NCI-H2107 treated with DMSO at 0.1 percent for 48 hours (cell line): ENCODE data around the gene ITGA11.
"Not testable (repeated sequence)": the region's sequence is repeated elsewhere in the genome, so short reads cannot be mapped to it uniquely, and the experiment has no call there.

ENCODE experiments used
- DNase-seq: peaks from one replicate; lab custom pipeline; 2025; ENCODE audit not compliant: unreplicated experiment; lab: John Stamatoyannopoulos, UW

The ITGA11 gene

DNA sequence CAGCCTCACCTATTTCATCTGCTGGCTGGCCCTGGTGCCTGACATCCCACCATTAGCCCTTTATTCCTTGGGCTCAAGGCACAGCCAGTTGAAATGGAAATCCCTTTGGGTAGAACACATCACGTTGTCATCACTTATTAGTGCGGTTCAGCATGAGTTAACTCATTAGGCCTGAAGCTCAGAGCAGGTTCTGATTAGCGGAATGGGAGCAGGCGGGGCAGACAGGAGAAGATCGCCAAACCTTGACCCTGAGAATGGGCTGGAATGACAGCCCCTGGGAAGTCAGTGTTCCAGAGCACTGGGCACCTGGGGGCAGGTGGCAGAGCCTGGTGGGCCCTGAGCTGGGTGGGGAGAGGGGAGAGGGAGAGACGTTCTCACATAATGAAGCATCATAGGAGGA lies 5.8 kb downstream of the ITGA11 start:
- DNase-seq, result no peak

DNA sequence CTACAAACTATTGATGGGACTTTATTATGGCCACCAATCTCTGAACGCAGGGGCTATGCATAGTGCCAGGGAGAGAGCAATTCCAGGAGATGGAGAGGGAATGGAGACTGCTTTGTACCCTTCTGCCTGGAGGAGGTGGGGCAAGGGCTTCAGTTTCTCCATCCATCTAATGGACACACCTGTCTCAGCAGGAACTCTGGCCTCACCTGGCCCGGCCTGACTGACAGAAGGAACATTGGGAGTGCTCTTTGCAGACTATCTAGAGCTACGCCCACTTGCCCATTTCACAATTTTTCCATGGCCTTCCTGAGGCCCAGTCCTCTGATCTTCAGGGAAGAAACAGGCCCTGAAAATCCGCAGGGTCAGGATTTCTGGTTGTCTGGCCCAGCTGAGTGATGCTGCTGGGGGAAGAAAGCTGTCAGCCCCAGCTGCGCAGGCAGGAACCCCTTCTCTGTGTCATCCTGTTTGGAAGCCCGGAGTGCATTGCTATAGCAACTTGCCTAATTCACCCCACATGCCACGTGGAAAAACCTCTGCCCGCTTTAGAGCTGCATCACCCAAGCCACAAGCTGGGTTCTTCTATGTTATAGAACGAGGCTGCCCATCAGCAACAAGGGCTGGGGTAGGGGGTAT lies 6.4 kb downstream of the ITGA11 start:
- no peak for DNase-seq

DNA sequence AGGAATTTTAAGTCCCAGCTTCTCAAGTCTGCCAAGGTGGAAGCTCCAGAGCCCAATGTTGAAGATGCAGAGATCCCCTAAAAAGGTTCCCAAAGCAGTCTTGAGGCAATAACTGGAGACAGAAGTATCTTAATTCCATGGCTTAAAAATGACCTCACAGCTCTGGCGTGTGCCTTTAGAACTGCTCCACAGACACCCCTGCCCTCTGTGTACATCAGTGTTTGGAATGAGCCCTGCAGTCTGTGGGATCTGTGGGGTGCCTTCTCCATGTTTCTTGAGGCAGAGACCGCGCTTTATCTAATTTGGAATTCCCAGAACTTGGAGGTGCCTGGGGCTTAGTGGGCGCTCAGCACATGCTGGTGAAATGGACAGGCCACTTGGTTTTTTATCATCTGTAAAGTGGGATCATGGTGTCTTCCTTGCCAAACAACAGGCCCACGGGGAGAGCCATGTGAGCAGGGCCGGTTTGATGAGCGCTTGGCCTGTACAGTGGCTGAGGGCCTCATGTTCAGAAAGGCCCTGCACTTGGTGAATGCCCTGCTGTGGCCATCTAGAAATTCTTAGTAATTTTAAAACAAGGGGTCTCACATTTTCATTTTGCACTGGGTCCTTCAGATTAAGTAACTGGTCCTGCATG lies 7.1 kb downstream of the ITGA11 start:
- no peak for DNase-seq

DNA sequence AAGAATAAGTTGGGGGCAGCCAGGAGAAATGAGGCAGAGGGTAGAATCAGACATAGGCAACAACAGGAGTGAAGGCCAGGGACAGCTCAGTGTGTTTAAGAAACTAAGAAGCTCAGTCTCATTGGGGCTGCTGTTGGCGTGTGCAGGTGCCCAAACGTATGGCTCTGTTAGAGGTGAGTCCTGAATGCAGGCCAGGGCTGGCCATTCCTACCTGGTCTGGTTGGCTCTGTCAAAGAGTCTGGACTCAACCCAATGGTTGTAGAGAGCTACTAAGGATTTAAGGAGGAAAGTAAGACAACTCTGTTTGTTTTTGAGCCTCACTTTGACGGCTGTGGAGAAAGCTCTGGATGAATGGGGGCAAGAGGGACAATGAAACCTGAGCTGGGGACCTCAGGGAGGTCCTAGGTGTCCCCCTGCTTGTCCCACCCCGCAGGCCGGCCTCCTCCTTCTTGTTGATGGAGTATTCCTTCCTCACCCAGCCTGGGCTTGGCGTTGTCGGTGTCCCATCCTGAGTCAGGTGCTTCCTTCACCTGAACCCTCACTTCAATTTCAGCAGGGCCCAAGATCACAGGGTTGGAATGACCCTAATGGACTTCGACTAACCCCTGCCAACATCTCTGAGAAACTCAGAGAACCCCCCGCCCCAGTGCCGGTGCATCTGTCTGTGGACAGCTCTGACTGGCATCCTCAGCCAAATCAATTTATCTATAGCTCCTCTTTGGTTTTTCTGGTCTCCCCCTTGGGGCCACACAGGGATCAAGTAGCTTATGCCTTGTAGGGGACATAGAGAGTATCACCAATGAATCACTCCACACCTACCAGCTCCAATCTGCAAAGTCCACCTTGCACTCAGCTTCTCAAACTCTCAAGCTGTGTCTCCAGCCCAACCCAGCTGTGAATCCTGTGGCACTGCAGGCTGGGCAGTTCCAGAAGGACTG lies 8.3 kb downstream of the ITGA11 start:
- no peak for DNase-seq

DNA sequence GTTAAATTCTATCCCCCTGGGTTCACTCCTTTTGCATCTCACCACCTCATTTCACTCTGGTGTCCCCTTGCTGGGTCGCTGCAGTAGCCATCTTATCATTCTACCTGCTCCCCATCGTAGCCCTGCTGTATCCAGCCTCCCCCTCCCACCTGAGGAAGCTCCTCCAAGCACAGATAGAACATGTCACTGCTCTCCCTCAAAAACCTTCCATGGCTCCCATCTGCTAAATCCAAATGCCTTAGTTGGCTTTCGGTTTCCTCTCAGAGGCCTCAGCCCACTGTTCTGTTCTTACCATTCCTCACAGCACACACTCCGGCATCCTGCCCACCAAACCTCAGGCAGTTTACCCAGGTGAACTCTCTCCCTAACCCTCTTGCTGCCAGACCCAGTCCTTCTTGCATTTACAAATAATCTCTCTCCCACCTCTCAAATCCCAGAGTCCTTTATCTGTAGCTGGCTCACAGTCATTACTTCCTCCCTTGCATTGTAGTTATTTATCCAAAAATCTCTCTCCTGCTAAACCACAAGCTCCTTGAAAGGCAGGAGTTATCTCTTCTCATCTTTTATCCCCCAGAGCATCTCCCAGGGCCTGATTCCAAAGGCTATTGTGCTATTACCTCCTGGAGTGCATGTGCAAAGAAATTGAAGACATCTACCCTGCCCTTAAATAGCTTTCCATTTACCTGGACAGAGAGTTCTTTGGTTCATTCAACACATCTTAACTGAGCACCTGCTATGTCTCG lies 9.4 kb downstream of the ITGA11 start:
- not testable (repeated sequence) for DNase-seq

DNA sequence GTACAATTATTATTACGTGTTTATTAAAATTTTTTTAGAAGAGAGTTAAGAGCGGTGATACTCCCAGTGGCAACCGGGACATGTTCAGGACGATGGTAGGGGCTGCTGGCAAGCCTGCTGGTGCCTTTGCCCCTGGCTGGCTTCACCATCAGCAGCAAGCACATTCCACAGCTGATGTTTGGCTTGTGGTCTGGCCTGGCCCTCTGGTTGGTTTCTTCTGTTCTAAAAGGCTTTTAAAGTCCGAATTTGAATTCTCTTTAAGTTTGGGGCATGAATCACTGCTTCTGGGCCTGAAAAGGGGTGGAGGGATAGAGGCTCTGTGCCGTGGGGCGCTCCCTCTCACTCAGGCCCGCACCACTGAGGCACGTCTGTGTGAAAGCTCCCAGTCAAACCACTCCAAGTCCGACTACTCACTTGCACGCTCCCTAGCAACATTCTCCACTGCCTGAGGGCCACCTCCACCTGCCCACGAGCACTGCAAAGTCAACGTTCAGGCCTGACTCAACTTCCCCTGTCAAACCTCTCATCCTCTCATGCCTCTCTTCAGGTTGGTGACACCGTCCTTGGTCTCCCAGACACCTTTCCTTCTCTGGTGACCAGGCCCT lies 10.1 kb downstream of the ITGA11 start:
- DNase-seq, result no peak

DNA sequence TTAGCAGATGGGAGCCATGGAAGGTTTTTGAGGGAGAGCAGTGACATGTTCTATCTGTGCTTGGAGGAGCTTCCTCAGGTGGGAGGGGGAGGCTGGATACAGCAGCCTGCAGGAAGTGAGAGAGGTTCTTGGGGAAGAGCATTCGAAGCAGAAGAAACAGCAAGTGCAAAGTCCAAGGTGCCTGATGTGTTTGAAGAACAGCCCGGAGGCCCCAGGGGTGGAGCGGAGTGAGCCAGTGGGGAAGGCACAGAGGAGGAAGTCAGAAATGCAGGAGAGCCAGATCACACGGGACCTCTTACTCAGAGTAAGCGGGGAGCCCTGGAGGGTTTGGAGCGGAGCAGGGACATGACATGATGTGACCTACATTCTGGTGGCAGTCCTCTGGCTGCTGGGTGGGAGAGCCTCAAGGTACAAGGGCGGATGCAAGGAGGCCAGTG lies 10.8 kb downstream of the ITGA11 start:
- no peak for DNase-seq

DNA sequence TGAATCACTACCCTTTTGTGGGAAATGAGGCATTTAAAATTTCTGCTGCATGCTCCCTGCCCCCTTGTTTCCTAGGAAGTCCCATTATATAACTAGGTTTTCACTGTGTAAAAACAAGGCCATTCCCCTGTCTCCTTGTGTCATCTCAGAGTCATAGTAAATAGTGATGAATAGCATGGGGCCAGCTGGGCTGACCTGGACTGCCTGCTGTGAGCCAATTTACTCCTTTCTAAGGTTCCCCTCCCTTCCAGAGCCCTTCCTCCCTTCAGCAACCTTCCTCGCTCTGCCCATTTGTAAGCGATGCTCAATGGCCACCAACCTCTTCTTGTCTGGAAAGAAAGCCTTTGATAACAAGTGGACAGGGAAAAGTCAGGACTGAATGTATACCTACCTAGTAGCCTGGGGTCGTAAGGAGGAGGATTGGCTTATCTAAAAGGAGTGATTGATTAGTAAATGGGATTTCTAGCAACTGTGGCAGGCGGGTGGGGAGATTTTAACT lies 11.7 kb downstream of the ITGA11 start:
- no peak for DNase-seq

DNA sequence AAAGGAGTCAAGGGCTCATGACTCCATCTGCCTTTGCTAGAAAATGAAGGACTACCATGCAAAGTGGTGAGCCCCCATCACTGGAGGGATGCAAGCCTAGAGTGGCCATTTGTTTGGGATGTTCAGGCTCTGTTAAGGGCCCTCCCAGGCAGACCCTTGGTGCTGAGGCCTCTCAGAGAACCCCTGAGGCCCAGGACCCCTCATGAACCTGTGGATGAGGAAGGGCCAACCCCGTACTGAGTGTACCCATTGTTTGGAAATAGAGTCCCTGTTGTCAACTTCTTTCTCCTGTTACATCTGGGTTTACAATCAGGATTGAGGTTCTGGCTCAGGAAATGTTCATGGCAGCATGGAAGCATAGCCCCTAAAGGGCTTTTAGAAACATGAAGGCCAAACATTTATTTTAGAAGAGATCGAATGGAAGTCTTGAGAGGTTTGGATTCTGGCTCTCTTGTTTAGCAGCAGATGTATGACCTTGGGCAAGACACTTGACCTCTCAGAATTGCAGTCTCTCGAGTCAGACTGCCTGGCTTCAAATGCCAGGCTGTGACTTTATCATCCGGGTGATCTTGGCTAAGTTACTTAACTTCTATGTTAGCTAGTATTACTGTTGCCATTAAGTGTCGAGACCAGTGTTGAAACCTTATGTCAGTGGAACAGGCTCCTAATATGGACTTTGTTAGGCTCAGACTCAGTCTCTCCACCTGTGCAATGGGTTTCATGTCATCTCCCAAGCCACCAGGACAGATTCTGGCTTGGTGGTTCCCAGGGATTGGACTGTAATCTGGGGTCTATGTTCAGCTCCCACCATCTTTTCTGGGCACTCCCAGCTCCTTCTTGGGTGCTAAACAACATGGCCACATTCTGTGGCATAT lies 12.4 kb downstream of the ITGA11 start:
- no peak for DNase-seq

DNA sequence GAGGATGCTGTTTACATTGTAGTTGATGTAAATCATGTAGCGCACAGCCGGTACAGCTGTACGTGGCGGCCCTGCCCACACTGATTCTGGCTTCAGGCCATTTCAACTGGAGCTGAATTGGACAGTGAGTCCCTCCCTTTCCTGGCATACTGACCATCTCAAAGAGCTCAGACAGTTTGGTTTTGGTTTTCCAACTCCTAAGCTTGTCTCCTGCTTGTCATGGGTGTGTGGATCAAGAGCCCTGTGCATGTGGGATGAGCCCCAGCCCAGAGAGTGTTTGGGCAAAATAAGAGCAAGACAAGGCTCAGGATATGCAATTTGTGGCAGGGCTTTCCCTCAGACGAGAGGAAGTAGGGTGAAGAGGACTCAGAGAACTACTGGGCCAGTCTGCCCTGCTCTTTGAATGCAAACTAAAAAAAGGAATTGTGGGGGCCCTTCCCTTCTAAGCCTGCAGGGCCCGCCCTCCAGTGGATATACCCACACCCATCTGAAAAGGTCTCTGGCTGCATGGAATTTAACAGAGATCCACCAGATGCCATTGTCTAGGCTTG lies 13.3 kb downstream of the ITGA11 start:
- DNase-seq, result no peak

DNA sequence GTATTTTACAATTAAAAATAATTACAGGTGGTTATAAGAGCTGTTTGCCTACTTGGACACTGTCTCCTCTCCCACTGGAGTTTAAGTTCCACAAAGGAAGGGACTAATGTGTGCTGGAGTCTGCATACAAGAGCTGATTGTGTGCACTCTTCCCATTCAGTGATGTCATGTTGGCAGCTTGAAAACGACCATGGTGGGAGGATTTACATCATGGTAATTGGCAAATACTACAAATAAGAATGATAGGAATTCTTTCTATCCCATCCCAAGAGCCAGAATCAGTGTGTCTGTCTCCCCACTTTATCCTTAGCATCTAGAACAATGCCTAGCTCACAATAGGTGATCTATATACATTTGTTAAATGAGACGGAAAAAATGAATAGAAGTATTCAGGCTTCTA lies 14.1 kb downstream of the ITGA11 start:
- no peak for DNase-seq

DNA sequence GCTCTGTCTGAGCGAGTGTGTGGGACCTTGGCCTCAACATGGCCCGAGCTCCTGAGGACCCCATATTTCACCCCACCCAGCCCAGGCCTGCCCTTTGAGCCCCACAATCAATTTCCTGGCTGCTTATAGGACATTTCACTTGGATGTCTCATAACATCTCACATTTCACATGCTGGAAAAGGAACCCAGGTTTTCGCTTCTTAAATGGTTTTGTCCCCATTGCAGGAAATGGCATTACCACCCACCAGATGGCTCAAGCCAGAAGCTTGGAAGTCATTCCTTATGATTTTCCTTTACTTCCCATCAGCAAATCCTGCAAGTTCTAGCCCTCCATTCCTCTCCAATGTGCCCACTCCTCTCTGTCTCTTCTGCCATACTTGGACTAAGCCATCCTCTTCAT lies 14.9 kb downstream of the ITGA11 start:
- no peak for DNase-seq

DNA sequence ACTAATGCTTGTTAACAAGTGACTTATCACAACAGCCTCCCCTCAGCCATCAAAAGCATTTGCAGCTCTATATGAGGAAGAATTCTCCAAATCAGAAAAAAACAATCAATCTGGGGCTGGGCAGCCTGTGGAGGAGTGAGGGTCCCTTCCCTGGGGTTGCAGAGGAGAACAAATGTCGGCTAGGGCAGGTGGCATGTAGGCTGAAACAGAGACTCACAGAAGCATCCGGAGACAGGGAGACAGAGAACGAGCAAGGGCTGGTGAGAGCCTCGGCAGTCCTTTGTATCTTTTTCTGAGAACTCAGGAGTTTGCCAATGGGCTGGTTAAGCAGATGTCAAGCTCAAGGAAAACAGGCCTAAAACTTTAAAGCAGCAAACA lies 15.8 kb downstream of the ITGA11 start:
- no peak for DNase-seq

DNA sequence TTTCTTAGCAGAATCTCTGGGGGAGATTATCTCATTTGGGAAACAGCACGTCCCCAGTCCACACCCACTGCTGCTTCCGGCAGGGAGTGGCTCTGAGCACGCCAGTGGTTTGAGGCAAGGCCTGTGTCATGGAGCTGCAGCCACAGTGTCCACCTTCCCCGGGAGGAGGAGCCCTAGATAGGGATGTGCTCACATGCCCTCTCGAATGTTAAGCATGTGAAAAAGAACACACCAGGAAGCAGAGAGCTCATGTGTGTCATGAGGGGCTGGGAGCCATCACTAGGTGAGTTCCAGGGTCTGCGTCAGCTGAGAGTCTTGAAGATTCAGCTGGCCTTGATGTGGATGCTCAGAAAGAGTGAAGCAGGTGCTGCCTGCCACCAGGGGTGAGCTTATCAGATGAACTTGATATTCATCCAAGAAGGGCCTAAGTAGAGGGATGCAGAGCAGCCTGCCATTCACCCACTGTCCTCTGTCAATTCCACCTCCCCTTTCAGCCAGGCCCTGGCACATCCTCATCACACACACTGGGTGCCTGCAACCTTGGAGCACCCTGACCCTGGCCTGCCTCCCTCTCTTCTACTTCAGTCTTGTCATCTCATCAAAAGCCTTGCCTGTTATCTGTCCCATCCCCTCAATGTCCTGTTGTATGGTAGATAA lies 16.3 kb downstream of the ITGA11 start:
- no peak for DNase-seq

DNA sequence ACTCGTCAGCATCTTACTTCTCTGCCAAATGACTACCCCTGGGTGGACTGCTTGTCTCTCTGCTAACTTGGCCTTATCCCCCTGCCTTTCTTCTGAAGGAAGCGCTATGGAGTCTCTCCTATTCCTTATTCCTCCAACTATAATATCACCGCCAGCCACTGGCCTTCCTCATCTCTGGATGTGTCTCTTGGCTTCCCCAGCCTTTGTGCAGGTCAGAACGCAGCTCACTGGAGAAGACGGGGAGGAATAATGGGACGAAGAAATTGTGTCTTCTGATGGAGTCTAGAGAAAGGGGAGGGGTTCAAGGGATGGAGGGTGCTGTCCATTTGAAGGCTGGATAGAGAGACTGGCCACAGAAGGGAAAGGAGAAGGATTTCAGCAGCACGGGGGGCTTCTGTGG lies 16.9 kb downstream of the ITGA11 start:
- no peak for DNase-seq

DNA sequence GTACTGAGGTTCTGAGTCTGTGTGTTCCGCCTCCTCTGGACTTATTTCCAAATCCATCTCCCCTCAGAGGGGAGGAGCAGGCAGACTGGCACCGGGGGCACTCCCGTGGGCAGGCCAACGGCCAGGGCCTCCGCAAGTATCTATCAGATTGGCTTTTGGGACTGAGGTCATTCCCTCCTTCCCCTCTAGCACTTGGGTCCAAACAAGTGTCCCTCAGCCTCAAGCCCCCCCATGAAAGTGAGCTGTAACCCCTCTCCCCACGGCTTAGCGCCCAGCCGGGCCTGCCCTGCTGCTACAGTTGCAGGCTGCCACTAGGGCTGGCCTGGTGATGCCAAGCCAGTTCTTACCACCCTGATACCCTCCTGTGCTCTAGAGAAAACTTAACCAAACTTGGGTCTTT lies 17.4 kb downstream of the ITGA11 start:
- no peak for DNase-seq

DNA sequence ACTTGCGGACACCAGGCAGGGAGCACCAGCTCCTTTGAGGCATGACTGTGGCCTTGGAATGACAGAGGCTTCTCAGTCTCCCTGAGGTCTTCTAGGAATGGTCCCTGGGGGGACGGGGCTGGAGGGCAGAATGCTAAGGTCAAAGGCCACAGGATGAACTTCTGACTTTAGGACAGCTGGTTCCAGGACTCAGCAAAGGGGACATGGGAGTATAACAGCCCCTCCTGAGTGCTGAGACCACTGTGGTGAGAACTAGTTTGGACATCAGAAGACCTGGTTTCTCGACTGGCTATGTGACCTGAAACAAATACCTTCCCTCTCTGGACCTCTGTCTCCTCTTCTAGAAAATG lies 17.8 kb downstream of the ITGA11 start:
- DNase-seq, result no peak

DNA sequence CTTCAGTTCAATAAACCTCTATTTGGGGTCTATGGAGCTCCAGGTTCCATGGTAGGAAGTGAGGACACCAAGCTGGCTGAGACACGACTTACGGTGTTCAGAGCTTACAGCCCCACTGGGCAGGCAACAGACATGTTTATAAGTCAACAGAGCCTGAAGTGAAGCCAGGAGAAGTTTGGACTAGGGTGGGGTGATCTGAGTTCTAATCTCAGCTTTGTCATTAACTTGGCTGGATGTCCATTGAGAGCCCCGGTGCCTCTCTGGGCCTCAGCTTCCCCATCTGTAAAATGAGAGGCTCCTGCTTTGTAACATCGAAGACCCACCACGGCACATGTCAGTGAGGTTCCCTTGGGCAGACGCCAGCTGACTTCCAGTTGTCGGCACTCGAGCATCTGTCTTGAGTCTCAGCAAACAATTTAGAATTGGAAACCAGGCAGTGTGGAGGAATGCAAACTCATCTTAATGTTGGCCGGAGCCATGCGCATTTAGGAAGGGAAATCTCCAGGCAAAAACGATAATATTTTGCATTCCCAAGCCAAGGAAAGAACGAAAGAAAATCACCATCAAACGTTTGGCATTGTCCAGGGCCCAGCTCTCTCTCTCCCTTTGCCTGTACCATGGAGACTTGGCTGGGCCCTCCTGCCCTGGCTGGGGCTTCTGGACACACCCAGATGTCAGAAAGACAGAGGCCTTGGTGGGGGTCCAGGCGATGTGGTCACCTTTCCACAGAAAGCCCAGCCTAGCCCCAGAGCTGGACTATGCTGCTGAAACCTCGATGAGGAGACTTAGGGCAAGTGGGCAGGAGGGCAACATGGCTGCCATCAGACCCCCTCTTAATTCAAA lies 18.4 kb downstream of the ITGA11 start:
- DNase-seq, result no peak
